HG02884 (cell line): ENCODE data around the gene TMEM132D.
"Not testable (repeated sequence)": the region's sequence is repeated elsewhere in the genome, so short reads cannot be mapped to it uniquely, and the experiment has no call there.

Experiments used
- ATAC-seq: cut with Tn5 transposase; IDR thresholded peaks from one replicate; pipeline ENCODE4 v1.9.1; 2021; ENCODE audit warnings: mild to moderate bottlenecking, moderate library complexity; ENCODE audit not compliant: unreplicated experiment

TMEM132D gene

GRCh38 chr12:129201029-129201428 is 702.8 kb downstream of the TMEM132D start:
- ATAC-seq: no peak

DNA sequence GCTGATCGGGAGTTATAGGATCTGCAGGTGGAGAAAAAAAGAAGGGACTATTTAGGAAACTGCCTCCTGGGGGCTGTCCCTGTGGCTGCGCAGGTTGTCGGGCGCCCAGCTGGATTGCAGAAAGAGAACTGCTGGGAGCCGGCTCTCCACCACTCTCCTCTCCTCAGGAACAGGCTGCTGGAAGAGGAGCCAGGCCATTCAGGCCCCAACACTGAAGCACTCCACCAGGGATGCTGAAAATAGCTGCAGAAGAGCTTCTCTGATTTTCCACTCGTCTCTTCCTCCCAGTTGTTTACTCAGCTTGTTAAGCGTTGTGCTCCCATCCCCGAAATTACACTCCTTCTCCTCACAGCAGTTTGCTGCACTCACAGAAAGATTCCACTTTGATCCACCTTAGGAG is 703.2 kb downstream of the TMEM132D start:
- no peak for ATAC-seq

DNA sequence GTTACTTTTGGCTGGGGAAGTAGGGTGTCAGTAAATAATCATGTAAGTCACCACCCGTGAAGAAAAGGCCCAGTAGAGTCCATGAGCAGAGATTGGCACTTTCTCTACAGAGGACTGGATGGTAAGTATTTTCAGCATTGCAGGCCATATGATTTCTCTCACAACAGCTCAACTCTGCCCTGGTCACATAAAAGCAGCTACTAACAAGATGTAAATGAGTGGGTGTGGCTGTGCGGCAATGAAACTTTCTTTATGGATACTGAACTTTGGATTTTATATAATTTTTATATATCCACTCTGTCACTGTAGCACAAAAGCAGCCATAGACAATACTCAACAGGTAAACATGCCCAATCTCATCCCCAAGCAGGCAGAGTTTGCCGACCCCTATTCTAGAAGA is 706.9 kb downstream of the TMEM132D start:
- ATAC-seq: no peak

DNA sequence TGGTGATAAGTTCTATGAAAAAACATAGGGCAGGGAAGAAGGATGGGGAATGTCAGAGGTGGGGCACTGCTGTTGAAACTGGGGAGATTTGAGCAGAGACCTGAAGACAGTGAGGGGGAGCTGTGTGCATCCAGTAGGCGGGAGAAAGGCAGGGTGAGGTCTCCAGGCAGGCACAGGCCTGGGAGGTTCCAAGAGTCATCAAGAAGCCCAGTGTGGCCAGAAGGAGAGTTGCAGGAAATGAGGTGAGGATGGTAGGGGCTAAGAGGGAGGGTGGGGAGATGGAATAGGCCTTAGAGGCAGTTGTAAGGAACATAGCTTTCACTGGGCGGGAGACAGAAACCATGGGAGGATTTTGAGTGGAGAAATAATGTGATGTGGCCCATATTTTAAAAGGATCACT is 708.7 kb downstream of the TMEM132D start:
- no peak for ATAC-seq

GRCh38 chr12:129193263-129193871 is 710.5 kb downstream of the TMEM132D start:
- ATAC-seq: no peak

GRCh38 chr12:129190827-129191226 is 713.0 kb downstream of the TMEM132D start:
- ATAC-seq: no peak

- not testable (repeated sequence) for ATAC-seq
Observed at GRCh38 chr12:129189879-129190278, 713.9 kb downstream of the TMEM132D start.

DNA sequence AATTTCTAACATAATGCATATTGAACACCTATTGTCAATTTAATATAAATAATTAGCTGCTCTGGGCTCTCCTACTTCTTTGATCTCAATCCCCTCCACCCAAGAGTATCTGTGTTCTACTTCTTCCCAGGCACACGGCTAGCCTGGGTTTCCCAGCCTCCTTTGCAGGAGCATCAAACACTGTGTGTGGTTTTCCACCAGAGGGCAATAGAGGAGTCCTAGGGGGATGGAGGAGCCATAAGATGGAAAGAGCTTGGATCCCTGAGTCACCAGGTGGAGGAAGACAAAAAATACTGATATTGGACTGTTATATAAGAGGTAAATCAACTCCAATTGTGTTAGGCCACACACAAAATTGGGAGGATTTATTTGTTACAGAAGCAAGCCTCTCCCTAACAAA is 716.9 kb downstream of the TMEM132D start:
- ATAC-seq: no peak

- no peak for ATAC-seq
Observed at GRCh38 chr12:129185855-129186254, 718.0 kb downstream of the TMEM132D start.

- ATAC-seq: no peak
Observed at GRCh38 chr12:129184127-129184928, 719.5 kb downstream of the TMEM132D start.

GRCh38 chr12:129179941-129180553 is 723.8 kb downstream of the TMEM132D start:
- ATAC-seq: no peak

GRCh38 chr12:129169928-129170327 is 733.9 kb downstream of the TMEM132D start:
- ATAC-seq: no peak

- no peak for ATAC-seq
Observed at GRCh38 chr12:129163861-129164260, 740.0 kb downstream of the TMEM132D start.

GRCh38 chr12:129163461-129163860 is 740.4 kb downstream of the TMEM132D start:
- no peak for ATAC-seq

- ATAC-seq: no peak
Observed at GRCh38 chr12:129162805-129163204, 741.0 kb downstream of the TMEM132D start.

DNA sequence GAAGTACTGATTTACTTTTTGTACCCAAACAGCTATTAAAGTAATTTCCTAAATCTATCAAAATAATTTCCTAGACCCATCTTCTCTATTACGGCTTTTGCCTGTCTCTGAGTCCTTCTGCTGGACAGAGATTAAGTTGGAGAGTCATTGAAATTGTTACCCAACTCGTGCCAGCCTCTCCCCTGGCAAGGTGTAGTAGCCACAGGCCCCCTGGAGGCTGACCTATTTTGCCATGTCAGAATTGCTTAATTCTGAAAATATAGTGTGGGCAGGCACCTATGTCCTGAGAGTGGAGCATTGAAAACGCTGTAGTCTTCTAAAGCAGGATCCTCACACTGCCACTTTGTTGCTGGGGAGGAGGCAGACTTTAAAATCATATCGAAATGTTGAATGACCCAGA is 742.3 kb downstream of the TMEM132D start:
- no peak for ATAC-seq

- ATAC-seq: no peak
Observed at GRCh38 chr12:129160282-129160681, 743.5 kb downstream of the TMEM132D start.

DNA sequence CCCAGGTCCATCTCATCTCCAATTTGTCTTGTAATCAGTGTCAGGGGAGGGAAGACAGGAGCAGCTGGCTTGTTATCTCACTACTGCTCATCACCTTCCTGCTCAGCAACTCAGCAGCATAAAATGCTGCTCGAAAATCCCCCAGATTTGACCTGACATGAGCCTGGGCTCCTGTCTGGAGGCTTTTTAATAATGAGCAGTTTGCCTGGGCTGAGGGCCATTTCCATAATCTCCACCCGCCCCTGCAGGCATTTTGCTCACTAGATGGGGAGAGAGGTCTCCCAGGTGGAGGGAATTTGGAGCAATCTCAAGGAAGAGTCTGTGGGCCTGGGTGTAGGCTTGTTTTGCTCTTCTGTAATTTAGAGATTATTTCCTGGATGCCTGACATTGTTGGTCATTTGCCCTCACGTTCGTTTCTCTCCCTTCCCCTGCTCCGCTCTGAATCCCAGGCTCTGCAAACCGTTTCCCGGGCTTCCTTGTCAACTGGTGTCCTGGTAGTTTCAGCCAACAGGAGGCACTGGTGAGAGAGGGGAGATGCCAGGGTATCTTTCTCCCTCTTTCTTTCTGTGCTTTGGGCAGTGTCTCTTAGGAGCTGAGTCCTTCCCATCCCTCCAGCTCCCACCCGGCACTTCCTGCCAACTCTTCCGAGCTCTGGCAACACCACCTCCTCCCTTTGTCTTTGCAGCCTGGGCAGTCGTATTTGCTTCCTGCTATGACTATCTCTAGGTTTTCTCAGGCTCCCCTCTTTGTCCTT is 751.3 kb downstream of the TMEM132D start:
- no peak for ATAC-seq

DNA sequence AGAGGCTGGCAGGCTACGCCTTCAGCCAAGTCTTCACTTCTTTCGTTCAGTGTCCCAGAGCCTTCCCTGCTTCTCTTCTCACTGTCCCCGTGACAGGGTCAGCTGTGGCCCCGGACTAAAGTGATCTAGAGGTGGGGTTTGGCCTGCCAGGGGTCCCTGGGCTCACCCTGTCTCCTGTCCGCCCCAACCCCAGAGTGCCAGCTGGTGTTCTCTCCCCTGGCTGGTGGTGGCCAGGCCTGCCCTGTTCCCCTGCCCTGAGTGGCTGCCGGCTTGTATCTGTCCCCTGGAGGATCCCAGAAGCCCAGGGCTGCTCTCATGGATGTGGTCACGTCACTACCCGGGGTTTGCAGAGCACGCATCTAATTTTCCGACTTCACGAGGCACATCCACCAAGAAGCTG is 753.1 kb downstream of the TMEM132D start:
- ATAC-seq: no peak

DNA sequence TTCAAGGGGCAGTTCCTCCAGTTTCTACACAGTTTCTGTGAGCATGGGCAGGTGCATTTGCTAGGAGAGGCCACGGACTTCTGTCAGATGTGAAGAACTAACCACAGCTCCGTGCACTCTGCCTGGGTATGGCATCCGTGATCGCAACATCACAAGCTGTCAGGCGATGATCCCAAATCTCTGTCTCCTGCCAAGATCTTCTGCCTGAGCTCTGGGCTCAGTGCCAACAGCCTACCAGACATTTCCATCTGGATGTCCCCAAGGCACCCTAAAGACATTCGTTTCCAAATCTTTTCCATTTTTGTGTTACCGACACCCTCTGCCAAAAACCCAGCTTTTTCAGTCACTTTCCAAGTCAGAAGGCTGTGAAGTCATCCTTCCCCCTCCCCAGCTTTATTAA is 758.4 kb downstream of the TMEM132D start:
- no peak for ATAC-seq

DNA sequence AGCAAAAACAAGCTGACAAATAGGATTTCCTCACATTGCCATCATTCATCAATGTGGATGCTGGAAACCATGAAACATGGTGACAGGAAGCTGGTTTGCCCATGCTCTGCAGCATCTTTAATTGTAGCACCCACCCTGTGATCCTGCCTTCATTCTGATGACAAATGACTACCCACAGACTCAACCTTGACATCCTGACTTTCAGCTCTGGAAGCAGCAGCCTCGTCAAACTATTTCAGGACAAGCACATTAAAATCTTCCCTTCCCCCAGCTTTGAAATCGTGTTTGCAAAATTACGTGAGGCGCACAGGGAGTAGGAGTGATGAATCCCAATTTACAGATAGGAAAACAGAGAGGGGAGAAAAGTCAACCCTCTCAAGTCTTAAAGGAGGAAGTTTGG is 765.0 kb downstream of the TMEM132D start:
- no peak for ATAC-seq
